Tibial artery (tissue), 4 donors: ENCODE results near the gene KIAA1671.

Source experiments
- DNase-seq, 2 donors: peaks; one replicate each; pipeline ENCODE4 v3.0.0-alpha.2; 2019
- H3K27ac ChIP-seq, 2 donors: fragments of 200-600 bp; sonication (generic) in 1 of 2; 1 replicate in 1 of 2; 2 replicates in 1 of 2; pipeline ENCODE4 v1.5.1; 2018 to 2019; ENCODE audit warnings: mild to moderate bottlenecking in 1 of 2
- H3K27me3 ChIP-seq, 2 donors: fragments of 200-600 bp; sonication (generic) in 1 of 2; one replicate each; pipeline versions ENCODE4 v1.5.1 to v1.6.0; 2016 to 2019
- H3K36me3 ChIP-seq, 3 donors: fragments of 200-600 bp; sonication (generic) in 2 of 3; one replicate each; pipeline ENCODE4 v1.5.1; 2016 to 2019; ENCODE audit warnings: mild to moderate bottlenecking in 2 of 3
- H3K4me1 ChIP-seq, 4 donors: fragments of 200-600 bp; sonication (generic) in 2 of 4; 1 replicate in 3 of 4; 2 replicates in 1 of 4; pipeline ENCODE4 v1.5.1; 2016 to 2019
- H3K4me3 ChIP-seq, 2 donors: fragments of 200-600 bp; sonication (generic) in 1 of 2; 1 replicate in 1 of 2; 2 replicates in 1 of 2; pipeline ENCODE4 v1.5.1; 2018 to 2019; ENCODE audit warnings: mild to moderate bottlenecking in 2 of 2
- H3K9me3 ChIP-seq, 3 donors: fragments of 200-600 bp; sonication (generic) in 1 of 3; one replicate each; pipeline ENCODE4 v1.5.1; 2016 to 2019
- intact Hi-C: fragments of 100-400 bp; cut with DNase I; formaldehyde crosslinking; loops from one replicate; pipeline ENCODE4 v1.15.0; 2023; ENCODE audit warnings: low total_unique reads
- TF ChIP-seq, protein P1 (sequence below), 2 experiments: fragments of 200-600 bp in 1 of 2; fragments of 450-650 bp in 1 of 2; IDR thresholded peaks; one replicate each; pipeline ENCODE4 v1.5.1; 2017 to 2019; ENCODE audit warnings: antibody characterized with exemption in 2 of 2, mild to moderate bottlenecking in 1 of 2, moderate library complexity in 1 of 2

The KIAA1671 gene

DNA sequence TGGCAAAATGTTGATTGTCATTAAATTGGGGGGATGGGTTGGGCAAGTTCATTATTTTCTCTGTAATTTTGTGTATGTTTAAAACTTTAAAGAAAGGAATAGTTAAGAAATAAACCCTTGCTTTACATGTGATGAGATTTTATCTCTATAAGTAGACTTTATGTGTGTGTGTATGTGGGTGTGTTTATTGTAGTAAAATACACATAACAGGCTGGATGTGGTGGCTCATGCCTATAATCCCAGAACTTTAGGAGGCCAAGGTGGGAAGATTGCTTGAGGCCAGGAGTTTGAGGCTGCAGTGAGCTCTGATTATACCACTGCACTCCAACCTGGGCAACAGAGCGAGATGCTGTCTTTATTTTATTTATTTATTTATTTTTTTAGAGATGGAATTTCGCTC is 83.2 kb downstream of the KIAA1671 start:
- H3K4me3 ChIP-seq = no peak overlapping the region
- TF ChIP-seq, protein P1, sequence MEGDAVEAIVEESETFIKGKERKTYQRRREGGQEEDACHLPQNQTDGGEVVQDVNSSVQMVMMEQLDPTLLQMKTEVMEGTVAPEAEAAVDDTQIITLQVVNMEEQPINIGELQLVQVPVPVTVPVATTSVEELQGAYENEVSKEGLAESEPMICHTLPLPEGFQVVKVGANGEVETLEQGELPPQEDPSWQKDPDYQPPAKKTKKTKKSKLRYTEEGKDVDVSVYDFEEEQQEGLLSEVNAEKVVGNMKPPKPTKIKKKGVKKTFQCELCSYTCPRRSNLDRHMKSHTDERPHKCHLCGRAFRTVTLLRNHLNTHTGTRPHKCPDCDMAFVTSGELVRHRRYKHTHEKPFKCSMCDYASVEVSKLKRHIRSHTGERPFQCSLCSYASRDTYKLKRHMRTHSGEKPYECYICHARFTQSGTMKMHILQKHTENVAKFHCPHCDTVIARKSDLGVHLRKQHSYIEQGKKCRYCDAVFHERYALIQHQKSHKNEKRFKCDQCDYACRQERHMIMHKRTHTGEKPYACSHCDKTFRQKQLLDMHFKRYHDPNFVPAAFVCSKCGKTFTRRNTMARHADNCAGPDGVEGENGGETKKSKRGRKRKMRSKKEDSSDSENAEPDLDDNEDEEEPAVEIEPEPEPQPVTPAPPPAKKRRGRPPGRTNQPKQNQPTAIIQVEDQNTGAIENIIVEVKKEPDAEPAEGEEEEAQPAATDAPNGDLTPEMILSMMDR (IDR thresholded peaks at IDR 0.05) = no peak

DNA sequence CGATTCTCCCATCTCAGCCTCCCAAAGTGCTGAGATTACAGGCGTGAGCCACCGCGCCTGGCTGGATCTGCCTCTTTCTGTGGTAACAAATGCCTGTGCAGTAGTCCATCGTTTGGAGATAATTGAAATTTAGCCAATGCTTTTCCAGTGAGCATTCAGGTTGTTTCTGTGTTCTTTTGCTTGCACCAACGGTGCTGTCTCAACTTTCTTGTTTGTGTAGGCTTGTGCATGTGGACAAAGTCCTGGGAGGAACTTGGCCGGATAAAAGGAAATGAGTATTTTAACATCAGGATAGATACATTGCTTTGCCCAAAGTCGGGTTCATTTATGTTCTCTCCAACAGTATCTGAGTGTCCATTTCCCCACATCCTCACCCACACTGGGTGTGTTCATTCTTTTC is 85.7 kb downstream of the KIAA1671 start:
- TF ChIP-seq, protein P1 (IDR thresholded peaks at IDR 0.05) = no peak
- H3K27ac ChIP-seq = no peak overlapping the region
- no peak for DNase-seq
- no peak overlapping the region for H3K4me3 ChIP-seq
- no peaks in the 10 kb centered on the region for H3K27me3 ChIP-seq
- H3K4me1 ChIP-seq = no peaks in the 10 kb centered on the region
- intact Hi-C loops = no loop called here
- H3K9me3 ChIP-seq = no peaks in the 10 kb centered on the region
- H3K36me3 ChIP-seq = peaks cover 0 to 28% (median 12%) of the 10 kb centered on the region in 3 donors

More for the DNA sequence above, 83.2 kb downstream of the KIAA1671 start:
- H3K4me1 ChIP-seq = peaks cover 0 to 5% (median 3%) of the 10 kb centered on the region in 4 donors
- H3K36me3 ChIP-seq = peaks cover 0 to 22% (median 12%) of the 10 kb centered on the region in 3 donors
- no peak for DNase-seq
- intact Hi-C loops = no loop called here
- no peaks in the 10 kb centered on the region for H3K9me3 ChIP-seq
- no peak overlapping the region for H3K27ac ChIP-seq
- H3K27me3 ChIP-seq = no peaks in the 10 kb centered on the region

DNA sequence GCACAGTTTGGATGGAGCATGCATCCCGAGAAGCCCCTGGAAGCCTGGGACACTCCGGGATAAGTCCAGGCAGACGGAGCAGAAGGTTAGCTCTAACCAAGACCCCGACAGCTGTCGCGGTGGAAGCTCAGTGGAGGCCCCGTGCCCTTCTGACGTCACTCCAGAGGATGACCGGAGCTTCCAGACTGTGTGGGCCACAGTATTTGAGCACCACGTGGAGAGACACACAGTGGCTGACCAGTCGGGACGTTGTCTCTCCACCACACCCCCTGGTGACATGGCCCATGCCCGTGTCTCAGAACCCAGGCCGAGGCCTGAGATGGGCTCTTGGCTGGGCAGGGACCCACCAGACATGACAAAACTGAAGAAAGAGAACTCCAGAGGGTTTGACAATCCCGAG is 86.3 kb downstream of the KIAA1671 start:
- no peak for DNase-seq
- Histone ChIP-seq H3K27me3 (no peaks in the 10 kb centered on the region), H3K9me3 (no peaks in the 10 kb centered on the region), H3K4me1 (no peaks in the 10 kb centered on the region), H3K4me3 (no peak overlapping the region), H3K27ac (no peak overlapping the region), H3K36me3 (peaks cover 0 to 28% (median 12%) of the 10 kb centered on the region in 3 donors)
- TF ChIP-seq, protein P1 (IDR thresholded peaks at IDR 0.05) = no peak
- intact Hi-C loops = no loop called here

DNA sequence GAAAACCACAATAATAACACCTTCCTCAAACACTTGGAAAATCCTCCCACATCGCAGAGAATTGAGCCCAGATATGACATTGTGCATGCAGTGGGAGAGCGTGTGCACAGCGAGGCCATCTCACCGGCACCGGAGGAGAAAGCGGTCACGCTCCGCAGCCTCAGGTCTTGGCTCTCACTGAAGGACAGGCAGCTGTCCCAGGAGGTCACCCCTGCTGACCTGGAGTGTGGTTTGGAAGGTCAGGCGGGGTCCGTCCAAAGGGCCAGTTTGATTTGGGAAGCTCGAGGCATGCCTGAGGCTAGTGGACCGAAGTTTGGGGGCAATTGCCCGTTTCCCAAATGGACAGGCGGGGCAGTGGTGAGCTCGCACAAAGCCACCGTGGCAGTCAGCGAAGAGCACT is 86.7 kb downstream of the KIAA1671 start:
- DNase-seq = no peak
- peaks cover 0 to 28% (median 12%) of the 10 kb centered on the region in 3 donors for H3K36me3 ChIP-seq

DNA sequence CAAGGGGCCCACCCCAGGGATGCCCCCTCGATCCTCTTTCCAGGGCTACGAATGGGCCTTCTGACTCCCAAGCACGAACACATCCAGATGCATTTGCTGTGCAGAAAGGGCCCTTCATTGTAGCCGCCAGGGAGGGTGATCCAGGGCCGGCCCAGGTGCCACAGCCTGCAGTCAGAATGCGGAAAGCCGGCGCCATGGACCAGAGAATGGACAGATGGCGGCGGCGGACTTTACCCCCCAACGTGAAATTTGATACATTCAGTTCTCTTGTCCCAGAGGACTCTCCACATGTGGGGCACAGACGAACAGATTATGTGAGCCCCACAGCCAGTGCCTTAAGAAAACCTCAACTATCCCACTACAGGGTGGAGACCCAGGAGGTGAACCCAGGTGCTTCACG is 87.2 kb downstream of the KIAA1671 start:
- H3K27ac ChIP-seq = no peak overlapping the region
- no peaks in the 10 kb centered on the region for H3K4me1 ChIP-seq
- TF ChIP-seq, protein P1 (IDR thresholded peaks at IDR 0.05) = no peak
- intact Hi-C loops = no loop called here
- no peak overlapping the region for H3K4me3 ChIP-seq
- no peaks in the 10 kb centered on the region for H3K27me3 ChIP-seq
- no peaks in the 10 kb centered on the region for H3K9me3 ChIP-seq
- H3K36me3 ChIP-seq = peaks cover 0 to 28% (median 12%) of the 10 kb centered on the region in 3 donors
- DNase-seq = no peak

More for the DNA sequence above, 86.7 kb downstream of the KIAA1671 start:
- no peaks in the 10 kb centered on the region for H3K4me1 ChIP-seq
- no peak overlapping the region for H3K4me3 ChIP-seq
- no peaks in the 10 kb centered on the region for H3K27me3 ChIP-seq
- H3K9me3 ChIP-seq = no peaks in the 10 kb centered on the region
- intact Hi-C loops = no loop called here
- TF ChIP-seq, protein P1 (IDR thresholded peaks at IDR 0.05) = no peak
- no peak overlapping the region for H3K27ac ChIP-seq

DNA sequence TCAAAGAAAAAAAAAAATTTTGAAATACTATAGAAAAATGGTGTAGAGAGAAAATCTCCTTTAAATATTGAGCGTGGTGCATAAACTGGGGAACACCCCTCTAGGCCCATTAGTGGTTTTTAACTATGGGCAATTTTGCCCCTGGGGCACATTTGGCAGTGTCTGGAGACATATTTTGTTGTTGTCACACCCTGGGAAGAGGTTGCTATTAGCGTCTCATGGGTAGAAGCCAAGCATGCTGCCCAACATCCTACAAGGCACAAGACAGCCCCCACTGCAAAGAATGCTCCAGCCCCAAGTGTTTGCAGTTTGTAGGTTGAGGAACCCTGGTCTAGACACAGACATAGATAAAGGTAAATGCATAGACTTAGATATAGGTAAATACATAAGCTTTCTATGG is 92.6 kb downstream of the KIAA1671 start:
- no peaks in the 10 kb centered on the region for H3K27me3 ChIP-seq
- H3K9me3 ChIP-seq = no peaks in the 10 kb centered on the region
- TF ChIP-seq, protein P1 (IDR thresholded peaks at IDR 0.05) = no peak
- H3K4me3 ChIP-seq = no peak overlapping the region
- intact Hi-C loops = no loop called here
- peaks cover 0 to 15% (median 0%) of the 10 kb centered on the region in 3 donors for H3K36me3 ChIP-seq
- no peak overlapping the region for H3K27ac ChIP-seq
- no peak for DNase-seq
- H3K4me1 ChIP-seq = no peaks in the 10 kb centered on the region
